Common myeloid progenitor, CD34-positive (primary cell): Measurements from ENCODE around the gene DHRS9.
"Not testable (repeated sequence)": the region's sequence is repeated elsewhere in the genome, so short reads cannot be mapped to it uniquely, and the experiment has no call there.

Experiments used
- CTCF ChIA-PET: fragments of 350-600 bp; sonication (Branson Sonifier 250); formaldehyde crosslinking; loops from one replicate; lab custom pipeline; 2021; ENCODE audit warnings: antibody characterized with exemption; lab: Charles Lee
- POLR2A ChIA-PET: fragments of 350-600 bp; sonication (Branson Sonifier 250); formaldehyde crosslinking; loops from one replicate; lab custom pipeline; 2021; ENCODE audit warnings: antibody characterized with exemption; lab: Charles Lee
- DNase-seq, 3 donors: peaks; one replicate each; pipeline versions ENCODE4 v3.0.0 to v3.0.0-alpha.2; 2013
- H3K27ac ChIP-seq, 2 experiments: 1 replicate in 1 of 2; 2 replicates in 1 of 2; pipeline ENCODE4 v1.7.0; 2013; ENCODE audit warnings: inconsistent platforms in 2 of 2, low read length in 2 of 2, mild to moderate bottlenecking in 2 of 2, low read depth in 1 of 2, moderate library complexity in 1 of 2; ENCODE audit not compliant: severe bottlenecking in 2 of 2, insufficient read depth in 1 of 2, poor library complexity in 1 of 2
- H3K27me3 ChIP-seq, 5 experiments: replicated peaks in 2 of 5; 1 replicate in 3 of 5; 2 replicates in 2 of 5; pipeline versions ENCODE4 v1.6.1 to v1.7.0; 2013; ENCODE audit warnings: low read length in 4 of 5, mild to moderate bottlenecking in 2 of 5, moderate library complexity in 2 of 5, inconsistent platforms in 1 of 5; ENCODE audit not compliant: insufficient read depth in 5 of 5, control insufficient read depth in 4 of 5
- H3K36me3 ChIP-seq, 4 experiments: 1 replicate in 2 of 4; 2 replicates in 2 of 4; pipeline versions ENCODE4 v1.6.1 to v1.7.0; 2013; ENCODE audit warnings: low read length in 3 of 4, control low read depth in 1 of 4, mild to moderate bottlenecking in 1 of 4; ENCODE audit not compliant: control insufficient read depth in 4 of 4, insufficient read depth in 4 of 4
- H3K4me1 ChIP-seq, 4 experiments: 1 replicate in 3 of 4; 2 replicates in 1 of 4; pipeline versions ENCODE4 v1.6.1 to v1.7.1; 2013; ENCODE audit warnings: low read length in 3 of 4, mild to moderate bottlenecking in 3 of 4, control low read depth in 1 of 4, inconsistent platforms in 1 of 4, moderate library complexity in 1 of 4; ENCODE audit not compliant: control insufficient read depth in 4 of 4, insufficient read depth in 4 of 4; ENCODE audit errors: control extremely low read depth in 1 of 4
- H3K4me3 ChIP-seq, 7 experiments: 1 replicate in 4 of 7; 2 replicates in 3 of 7; pipeline versions ENCODE4 v1.5.1 to v1.7.0; 2013; ENCODE audit warnings: mild to moderate bottlenecking in 7 of 7, low read length in 6 of 7, moderate library complexity in 6 of 7, inconsistent platforms in 2 of 7, low read depth in 2 of 7, control low read depth in 1 of 7; ENCODE audit not compliant: insufficient read depth in 4 of 7, control insufficient read depth in 1 of 7; ENCODE audit errors: extremely low read depth in 1 of 7
- H3K9me3 ChIP-seq, 5 experiments: 1 replicate in 4 of 5; 2 replicates in 1 of 5; pipeline versions ENCODE4 v1.6.1 to v1.7.1; 2013; ENCODE audit warnings: low read length in 4 of 5, mild to moderate bottlenecking in 2 of 5, inconsistent platforms in 1 of 5, low read depth in 1 of 5, moderate library complexity in 1 of 5; ENCODE audit not compliant: control insufficient read depth in 4 of 5, insufficient read depth in 2 of 5; ENCODE audit errors: control extremely low read depth in 1 of 5
- WGBS: methylation state at CpG from one replicate; pipeline ENCODE4 v1.1.5; 2013; ENCODE audit not compliant: insufficient coverage; 5-methylcytosine and 5-hydroxymethylcytosine counted together

DHRS9 gene

GRCh38 chr2:169129703-169130243 is 60.4 kb downstream of the DHRS9 start:
- no peaks in the 10 kb centered on the region for H3K36me3 ChIP-seq
- 89% methylated on average over 4 of the region's 5 CpGs for WGBS
- CTCF ChIA-PET: interaction anchor here (1.4 to 3.1 kb wide), 5 partner anchors 11 to 172 kb away, joined by 4 to 26 read pairs (median 7); no protein-coding TSS in a partner anchor
- no peak overlapping the region for H3K27ac ChIP-seq
- POLR2A ChIA-PET: no interaction called here
- no peak overlapping the region for H3K4me3 ChIP-seq
- no peaks in the 10 kb centered on the region for H3K9me3 ChIP-seq
- H3K4me1 ChIP-seq: peaks cover 0 to 1% (median 0%) of the 10 kb centered on the region in 4 experiments
- DNase-seq: no peak
- H3K27me3 ChIP-seq: no peaks in the 10 kb centered on the region

GRCh38 chr2:169131587-169132512 is 62.5 kb downstream of the DHRS9 start:
- H3K27ac ChIP-seq: no peak overlapping the region
- H3K4me3 ChIP-seq: no peak overlapping the region
- CTCF ChIA-PET: interaction anchor here (0.7 to 3.1 kb wide), 18 partner anchors 9 to 266 kb away, joined by 3 to 30 read pairs (median 5); no protein-coding TSS in a partner anchor
- POLR2A ChIA-PET: no interaction called here
- 19% methylated on average over 4 of the region's 9 CpGs for WGBS
- no peaks in the 10 kb centered on the region for H3K27me3 ChIP-seq
- no peaks in the 10 kb centered on the region for H3K9me3 ChIP-seq
- H3K36me3 ChIP-seq: no peaks in the 10 kb centered on the region
- peaks cover 0 to 1% (median 0%) of the 10 kb centered on the region in 4 experiments for H3K4me1 ChIP-seq
- DNase-seq: peak; percentile 42 to 74 (median 67)

DNA sequence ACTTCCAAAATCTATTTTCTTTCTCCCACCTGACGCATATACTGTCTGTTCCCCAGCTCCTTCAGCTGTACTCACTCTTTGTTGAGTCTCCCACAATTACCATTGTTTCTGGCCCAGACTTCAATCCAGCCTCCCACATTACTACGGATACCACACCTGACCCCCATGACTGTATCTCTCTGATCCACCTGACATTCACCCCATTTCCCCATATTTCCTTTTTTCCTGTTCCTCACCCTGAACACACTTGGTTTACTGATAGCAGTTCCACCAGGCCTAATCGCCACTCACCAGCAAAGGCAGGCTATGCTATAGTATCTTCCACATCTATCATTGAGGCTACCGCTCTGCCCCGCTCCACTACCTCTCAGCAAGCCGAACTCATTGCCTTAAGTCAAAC is 64.9 kb downstream of the DHRS9 start:
- H3K4me1 ChIP-seq, H3K36me3 ChIP-seq, H3K27ac ChIP-seq, H3K4me3 ChIP-seq, DNase-seq, POLR2A ChIA-PET, H3K9me3 ChIP-seq, H3K27me3 ChIP-seq: not testable (repeated sequence)
- CTCF ChIA-PET: interaction anchor here (1.1 to 2.5 kb wide), 2 partner anchors 13 to 24 kb away, joined by 3 to 14 read pairs; no protein-coding TSS in a partner anchor
- 45% methylated on average over 6 of the region's 6 CpGs for WGBS

DNA sequence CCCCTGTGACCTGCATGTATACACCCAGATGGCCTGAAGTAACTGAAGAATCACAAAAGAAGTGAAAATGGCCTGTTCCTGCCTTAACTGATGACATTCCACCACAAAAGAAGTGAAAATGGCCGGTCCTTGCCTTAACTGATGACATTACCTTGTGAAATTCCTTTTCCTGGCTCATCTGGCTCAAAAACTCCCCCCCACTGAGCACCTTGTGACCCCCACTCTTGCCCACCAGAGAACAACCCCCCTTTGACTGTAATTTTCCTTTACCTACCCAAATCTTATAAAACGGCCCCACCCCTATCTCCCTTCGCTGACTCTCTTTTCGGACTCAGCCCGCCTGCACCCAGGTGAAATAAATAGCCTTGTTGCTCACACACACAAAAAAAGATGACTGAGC is 67.1 kb downstream of the DHRS9 start:
- H3K36me3 ChIP-seq, DNase-seq, H3K27ac ChIP-seq, POLR2A ChIA-PET, H3K4me1 ChIP-seq, H3K9me3 ChIP-seq, H3K4me3 ChIP-seq, CTCF ChIA-PET, H3K27me3 ChIP-seq: not testable (repeated sequence)
- 100% methylated on average over 3 of the region's 5 CpGs for WGBS

DNA sequence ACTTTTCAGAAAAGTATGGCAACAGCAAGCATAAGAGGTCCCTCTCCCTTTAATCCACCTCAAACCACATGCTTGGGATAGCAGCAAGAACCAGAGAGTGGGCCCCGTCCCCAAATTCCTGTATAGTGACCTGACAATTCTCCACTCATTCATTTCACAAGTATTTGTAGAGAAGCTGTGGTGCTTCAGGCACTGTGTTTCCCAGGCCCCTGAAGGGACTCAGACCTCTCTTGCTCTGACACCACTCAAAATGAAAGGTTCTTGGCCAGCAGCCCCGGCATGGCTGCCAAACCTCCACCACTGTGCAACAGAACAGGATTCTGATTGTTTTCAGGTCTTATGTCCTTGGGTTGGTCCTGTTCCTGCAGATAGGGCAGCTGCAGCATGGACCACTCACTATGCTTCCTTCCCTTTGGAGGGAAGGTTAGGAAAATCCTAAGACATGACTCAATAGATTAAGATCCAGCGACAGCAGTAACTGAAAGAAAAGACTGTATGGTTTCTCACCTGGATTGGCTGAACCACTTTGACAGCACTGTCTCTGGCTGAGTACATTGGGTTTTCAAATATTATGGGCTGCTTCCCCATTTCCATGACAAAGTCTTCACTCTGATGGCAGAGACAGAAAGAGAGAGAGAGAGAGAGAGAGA is 67.6 kb downstream of the DHRS9 start:
- H3K27me3 ChIP-seq: no peaks in the 10 kb centered on the region
- 94% methylated on average over 3 of the region's 3 CpGs for WGBS
- DNase-seq: no peak
- CTCF ChIA-PET: interaction anchor here (4.4 kb wide), 1 partner anchor 27 kb away, joined by 24 read pairs; no protein-coding TSS in a partner anchor
- no peaks in the 10 kb centered on the region for H3K36me3 ChIP-seq
- no peak overlapping the region for H3K4me3 ChIP-seq
- POLR2A ChIA-PET: no interaction called here
- no peaks in the 10 kb centered on the region for H3K9me3 ChIP-seq
- H3K27ac ChIP-seq: no peak overlapping the region
- peaks cover 0 to 12% (median 3%) of the 10 kb centered on the region in 4 experiments for H3K4me1 ChIP-seq

DNA sequence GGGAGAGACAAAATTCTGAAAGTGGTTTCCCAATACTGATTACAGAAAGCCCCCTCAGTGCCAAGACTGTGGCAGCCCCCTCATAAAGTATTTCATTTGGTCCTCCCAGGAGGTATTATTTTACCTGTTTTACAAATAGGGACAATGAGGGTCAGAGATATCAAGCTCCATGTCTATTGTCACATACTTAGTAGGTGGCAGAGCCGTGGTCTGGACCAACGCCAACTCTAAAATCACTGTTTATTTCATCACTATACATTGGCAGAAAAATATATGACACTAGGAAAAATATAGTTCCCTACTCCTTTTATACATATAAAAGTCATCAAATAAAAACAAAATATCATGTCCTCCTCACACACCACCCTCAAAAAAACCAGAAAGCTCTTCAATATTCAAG is 68.6 kb downstream of the DHRS9 start:
- H3K9me3 ChIP-seq: no peaks in the 10 kb centered on the region
- H3K27ac ChIP-seq: no peak overlapping the region
- peaks cover 0 to 17% (median 8%) of the 10 kb centered on the region in 4 experiments for H3K4me1 ChIP-seq
- H3K36me3 ChIP-seq: no peaks in the 10 kb centered on the region
- WGBS: no CpG with 5 or more reads among the region's 2 CpGs
- H3K4me3 ChIP-seq: no peak overlapping the region
- ChIA-PET CTCF (interaction anchor here (1.0 to 4.4 kb wide), 3 partner anchors 18 to 39 kb away, joined by 3 to 24 read pairs (median 3); no protein-coding TSS in a partner anchor), POLR2A (no interaction called here)
- H3K27me3 ChIP-seq: no peaks in the 10 kb centered on the region
- peak in 1 of 3 donors; percentile 25 for DNase-seq
